ENCODE measurements around the gene ATP6V0E1.
A peak's percentile ranks its signal among the peaks of the same experiment; 100 is the strongest.

ATP6V0E1 gene

DNA sequence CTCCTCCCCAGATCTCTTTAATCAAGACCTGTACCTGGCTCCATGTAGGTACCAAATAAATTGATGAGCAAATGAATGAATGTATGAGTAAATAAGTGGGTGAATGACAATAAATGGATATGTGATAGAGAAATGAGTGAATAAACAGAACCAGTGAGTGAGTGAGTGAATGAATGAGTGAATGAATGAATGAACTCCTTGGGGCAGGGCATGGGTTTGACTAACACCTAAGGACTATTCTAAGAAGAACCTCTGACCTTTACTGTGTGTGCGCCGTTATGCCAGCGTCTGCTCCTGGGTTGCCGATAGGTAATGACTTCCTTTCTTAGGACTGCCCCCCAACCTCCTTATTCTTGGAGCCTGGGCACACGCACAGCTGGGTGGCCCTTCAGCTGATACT lies 26.1 kb upstream of the ATP6V0E1 start:
- DNase-seq = no peak

- DNase-seq = peak; percentile 52
Observed at GRCh38 chr5:172958331-172959046, 25.1 kb upstream of the ATP6V0E1 start.

- DNase-seq = no peak
Observed at GRCh38 chr5:172959824-172960799, 23.5 kb upstream of the ATP6V0E1 start.

DNA sequence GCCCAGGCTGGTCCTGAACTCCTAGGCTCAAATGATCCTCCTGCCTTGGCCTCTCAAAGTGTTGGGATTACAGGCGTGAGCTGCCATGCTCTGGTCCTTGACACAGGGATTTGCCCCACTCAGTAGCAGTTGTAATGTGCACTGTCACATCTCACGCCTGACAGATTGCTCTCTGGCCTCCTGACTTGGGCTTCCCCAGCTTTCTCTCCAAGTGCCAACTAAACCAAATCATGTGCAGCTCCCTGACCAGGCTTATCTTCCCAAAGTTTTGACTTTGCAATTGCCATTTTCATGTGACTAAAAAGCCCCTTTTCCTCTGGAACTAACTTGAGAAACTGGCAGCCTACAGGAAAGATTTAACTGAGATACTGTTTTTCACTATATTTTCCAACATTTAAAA lies 13.7 kb upstream of the ATP6V0E1 start:
- DNase-seq = no peak

- no peak for DNase-seq
Observed at GRCh38 chr5:172971482-172971881, 12.1 kb upstream of the ATP6V0E1 start.

DNA sequence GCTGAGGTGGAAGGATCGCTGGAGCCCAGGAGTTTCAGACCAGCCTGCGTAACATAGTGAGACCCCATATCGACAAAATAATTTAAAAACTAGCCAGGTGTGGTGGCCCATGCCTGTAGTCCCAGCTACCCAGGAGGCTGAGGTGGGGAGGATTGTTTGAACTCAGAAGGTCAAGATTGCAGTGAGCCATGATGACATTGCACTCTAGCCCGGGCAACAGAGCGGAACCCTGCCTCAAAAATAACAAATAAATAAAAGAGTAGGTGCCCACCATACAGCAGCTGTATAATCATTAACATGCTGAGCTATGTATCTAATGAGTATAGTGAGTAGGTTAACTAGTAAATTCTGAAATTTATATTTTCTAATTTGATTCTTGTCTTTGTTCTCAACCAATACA lies 11.0 kb upstream of the ATP6V0E1 start:
- no peak for DNase-seq

GRCh38 chr5:172973127-172973916 lies 10.2 kb upstream of the ATP6V0E1 start:
- no peak for DNase-seq

- no peak for DNase-seq
Observed at GRCh38 chr5:172973931-172974330, 9.6 kb upstream of the ATP6V0E1 start.

DNA sequence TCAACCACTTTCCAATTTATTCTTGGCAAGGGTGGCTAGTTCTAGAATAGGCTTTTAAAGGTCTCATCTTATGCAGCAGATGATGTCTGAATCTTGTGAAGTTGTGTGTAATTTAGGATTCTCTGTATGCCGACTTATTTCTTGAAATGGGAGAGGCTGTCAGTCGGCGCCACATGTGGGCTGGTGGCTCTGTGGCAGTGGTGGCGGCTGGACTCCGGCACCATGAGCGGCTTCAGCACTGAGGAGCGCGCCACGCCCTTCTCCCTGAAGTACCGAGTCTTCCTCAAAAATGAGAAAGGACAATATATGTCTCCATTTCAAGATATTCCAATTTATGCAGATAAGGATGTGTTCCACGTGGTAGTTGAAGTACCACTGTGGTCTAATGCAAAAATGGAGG lies 8.3 kb upstream of the ATP6V0E1 start:
- DNase-seq = no peak

DNA sequence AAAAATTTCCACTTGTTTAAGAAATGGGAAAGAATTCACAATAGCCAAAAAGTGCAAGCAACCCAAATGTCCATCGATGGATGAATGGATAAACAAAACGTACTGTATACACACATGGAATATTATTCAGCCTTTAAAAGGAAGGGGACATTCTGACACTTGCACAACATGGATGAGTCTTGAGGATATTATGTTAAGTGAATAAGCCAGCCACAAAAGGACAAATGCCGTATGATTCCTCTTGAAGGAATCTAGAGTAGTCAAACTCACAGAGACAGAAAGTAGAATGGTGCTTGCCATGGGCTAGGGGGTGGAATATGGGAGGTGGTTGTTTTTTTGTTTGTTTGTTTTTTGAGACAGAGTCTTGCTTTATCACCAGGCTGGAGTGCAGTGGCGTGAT lies 3.8 kb upstream of the ATP6V0E1 start:
- no peak for DNase-seq

- DNase-seq = no peak
Observed at GRCh38 chr5:172981931-172982330, 1.6 kb upstream of the ATP6V0E1 start.

- DNase-seq = peak; percentile 64
Observed at GRCh38 chr5:172984244-172984953, 828 bp downstream of the ATP6V0E1 start.

DNA sequence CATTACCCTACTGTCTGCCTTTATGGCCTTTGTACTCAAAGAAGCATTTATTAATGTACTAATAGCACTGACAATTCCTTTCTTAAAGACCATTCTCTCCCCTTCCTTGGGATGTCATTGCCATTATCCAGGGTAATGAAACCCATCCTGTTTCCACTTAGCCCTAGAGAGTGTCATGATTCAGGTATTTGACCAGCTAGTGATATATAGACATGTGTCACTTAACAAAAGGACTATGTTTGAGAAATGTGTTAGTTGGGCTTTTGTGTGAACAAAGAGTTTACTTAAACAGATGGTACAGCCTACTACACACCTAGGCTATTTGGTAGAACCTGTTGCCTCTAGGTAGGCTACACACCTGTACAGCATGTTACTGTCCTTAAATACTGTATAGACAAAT lies 2.0 kb downstream of the ATP6V0E1 start:
- DNase-seq = no peak

GRCh38 chr5:172988276-172988675 lies 4.7 kb downstream of the ATP6V0E1 start:
- no peak for DNase-seq

GRCh38 chr5:172990776-172991175 lies 7.2 kb downstream of the ATP6V0E1 start:
- no peak for DNase-seq

DNA sequence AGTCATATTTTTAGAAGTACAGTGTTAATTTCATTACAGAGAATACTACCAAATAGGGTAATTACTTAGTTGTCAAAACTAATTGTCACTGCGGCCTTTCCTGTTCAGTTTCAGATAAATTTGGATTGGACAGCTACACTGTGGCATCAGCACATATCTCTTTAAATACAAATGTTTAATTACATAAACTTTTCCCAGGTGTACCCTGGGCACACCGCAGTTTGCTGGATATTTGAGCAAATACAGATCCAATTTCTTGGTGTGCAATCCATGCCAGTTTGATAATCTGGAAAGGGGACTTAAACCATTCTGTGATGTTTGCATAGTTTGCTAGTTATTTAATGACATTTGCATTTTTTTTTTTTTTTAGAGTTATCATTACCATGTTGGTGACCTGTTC lies 10.8 kb downstream of the ATP6V0E1 start:
- no peak for DNase-seq

- no peak for DNase-seq
Observed at GRCh38 chr5:172999372-172999973, 15.9 kb downstream of the ATP6V0E1 start.

DNA sequence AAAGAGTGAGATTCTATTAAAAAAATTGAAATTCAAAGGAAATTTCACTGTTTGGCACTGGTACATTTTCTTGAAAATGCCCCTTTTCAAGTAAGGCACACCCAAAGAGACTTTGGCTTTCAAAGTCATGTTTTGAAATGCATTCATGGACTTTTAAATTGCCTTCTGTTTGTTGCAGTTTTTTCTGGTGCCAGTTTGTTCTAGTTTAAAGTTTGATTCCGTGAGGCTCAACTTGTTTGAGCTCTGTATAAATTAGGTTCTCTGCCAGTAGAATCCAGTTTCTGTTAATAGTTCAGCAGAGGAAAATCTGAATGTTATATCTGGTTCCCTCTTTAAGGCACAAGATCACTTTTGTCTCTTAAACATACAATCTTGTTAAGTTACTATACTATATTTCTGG lies 16.4 kb downstream of the ATP6V0E1 start:
- no peak for DNase-seq

- DNase-seq = no peak
Observed at GRCh38 chr5:173001229-173001841, 17.8 kb downstream of the ATP6V0E1 start.

- DNase-seq = no peak
Observed at GRCh38 chr5:173003360-173003759, 19.8 kb downstream of the ATP6V0E1 start.

DNA sequence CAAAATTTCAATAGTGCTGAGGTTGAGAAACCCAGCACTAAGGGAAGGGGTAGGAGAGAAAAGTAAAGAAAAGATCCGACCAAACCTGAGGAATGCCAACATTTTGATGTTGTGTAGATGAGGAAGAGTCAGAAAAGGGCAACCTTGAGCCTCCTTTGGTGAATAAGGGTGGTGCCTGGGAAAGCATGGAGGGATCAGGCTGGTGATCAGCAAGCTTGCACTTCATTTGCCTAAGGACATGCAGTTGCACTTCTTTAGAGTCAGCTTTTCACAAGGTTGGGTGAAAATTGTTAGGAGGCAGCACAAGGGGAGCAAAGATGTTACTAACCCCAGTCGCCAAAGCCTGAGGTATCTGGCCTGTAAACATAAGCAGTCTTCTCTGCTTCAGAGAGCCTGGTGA lies 20.4 kb downstream of the ATP6V0E1 start:
- no peak for DNase-seq

GRCh38 chr5:173004447-173004846 lies 20.9 kb downstream of the ATP6V0E1 start:
- no peak for DNase-seq

Data from activated effector memory CD4-positive, alpha-beta T cell treated with Interleukin-2 at 50 U/mL for 16 hours (primary cell).